GM18907 (cell line): Measurements from ENCODE around the gene CPPED1.

Experiments used
- ATAC-seq: cut with Tn5 transposase; IDR thresholded peaks from one replicate; pipeline ENCODE4 v1.9.1; 2021; ENCODE audit warnings: mild to moderate bottlenecking, moderate library complexity; ENCODE audit not compliant: unreplicated experiment

CPPED1 gene

DNA sequence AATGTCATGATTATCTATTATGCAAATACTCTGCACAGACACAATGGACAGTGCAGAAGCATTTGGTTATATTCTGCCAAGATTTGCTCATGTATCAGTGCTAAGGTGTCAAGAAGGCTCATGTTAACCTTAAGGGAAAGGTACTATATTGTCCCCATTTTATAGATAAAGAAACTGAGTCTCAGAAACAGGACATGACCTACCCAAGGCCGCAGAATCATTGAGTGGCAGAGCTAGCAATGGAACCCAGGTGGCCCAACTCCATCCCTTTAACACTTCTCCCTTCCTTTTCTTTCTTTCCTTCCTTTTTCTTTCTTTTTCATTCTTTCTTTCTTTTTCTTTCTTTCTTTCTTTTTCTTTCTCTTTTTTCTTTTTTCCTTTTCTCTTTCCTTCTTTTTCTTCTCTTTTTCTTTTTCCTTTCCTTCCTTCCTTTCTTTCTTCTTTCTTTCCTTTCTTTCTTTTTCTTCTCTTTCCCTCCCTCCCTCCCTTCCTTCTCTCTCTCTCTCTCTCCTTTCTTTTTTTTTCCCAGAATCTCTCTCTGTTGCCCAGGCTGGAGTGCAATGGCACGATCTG is 149.8 kb downstream of the CPPED1 start:
- ATAC-seq, result no peak

GRCh38 chr16:12652924-12653323 is 150.8 kb downstream of the CPPED1 start:
- ATAC-seq, result no peak

DNA sequence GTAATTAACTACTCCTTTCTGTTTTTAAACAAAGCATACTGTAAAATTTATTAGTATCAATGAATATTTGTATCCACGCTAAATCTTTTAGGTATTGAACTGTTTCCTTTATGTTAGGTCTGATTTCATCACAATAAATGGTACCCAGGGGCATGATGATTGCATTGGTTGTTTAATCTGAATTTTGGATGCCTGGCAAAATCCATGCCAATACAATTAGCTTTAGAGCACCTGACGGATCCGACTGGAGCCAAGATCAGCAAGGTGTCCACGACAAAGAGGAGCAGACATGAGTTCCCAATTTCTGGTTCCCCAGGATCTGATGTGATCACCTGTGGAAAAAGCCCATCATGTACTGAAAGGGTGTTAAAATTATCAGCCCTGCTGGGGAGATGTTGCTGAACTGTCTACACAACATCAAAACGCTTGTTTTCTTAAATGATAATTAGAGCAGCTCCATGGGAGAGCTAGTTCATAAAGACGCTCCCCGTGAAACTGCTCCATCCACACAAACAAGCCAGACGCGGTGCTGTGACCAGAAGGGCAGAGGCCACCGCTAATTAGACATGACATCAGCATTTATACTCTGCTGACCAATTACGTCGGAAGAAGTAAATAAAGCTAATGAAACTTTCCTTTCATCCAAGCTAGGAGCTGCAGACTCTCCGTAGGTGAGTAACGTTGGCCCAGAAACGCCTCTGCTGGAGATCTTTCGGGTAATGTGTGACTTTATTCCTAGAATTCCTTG is 151.7 kb downstream of the CPPED1 start:
- no peak for ATAC-seq

DNA sequence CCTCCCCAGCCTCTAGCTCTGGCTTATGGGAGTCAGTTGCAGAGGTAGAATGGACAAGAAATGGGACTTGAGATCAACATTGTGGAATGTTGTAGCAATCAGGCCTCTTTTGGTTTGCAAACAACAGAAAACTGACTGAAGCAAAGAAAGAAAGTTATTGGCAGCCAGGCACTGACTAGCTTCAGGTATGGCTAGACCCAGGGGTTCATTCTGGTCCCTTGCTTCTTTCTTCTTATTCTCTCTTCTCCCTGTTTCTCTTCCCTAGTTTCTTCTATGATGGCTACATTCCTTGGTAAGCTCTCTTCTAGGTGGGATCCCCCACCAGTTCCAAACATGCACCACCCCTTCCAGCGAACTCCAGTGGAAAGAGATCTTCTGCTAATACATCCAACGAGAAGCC is 154.3 kb downstream of the CPPED1 start:
- no peak for ATAC-seq

DNA sequence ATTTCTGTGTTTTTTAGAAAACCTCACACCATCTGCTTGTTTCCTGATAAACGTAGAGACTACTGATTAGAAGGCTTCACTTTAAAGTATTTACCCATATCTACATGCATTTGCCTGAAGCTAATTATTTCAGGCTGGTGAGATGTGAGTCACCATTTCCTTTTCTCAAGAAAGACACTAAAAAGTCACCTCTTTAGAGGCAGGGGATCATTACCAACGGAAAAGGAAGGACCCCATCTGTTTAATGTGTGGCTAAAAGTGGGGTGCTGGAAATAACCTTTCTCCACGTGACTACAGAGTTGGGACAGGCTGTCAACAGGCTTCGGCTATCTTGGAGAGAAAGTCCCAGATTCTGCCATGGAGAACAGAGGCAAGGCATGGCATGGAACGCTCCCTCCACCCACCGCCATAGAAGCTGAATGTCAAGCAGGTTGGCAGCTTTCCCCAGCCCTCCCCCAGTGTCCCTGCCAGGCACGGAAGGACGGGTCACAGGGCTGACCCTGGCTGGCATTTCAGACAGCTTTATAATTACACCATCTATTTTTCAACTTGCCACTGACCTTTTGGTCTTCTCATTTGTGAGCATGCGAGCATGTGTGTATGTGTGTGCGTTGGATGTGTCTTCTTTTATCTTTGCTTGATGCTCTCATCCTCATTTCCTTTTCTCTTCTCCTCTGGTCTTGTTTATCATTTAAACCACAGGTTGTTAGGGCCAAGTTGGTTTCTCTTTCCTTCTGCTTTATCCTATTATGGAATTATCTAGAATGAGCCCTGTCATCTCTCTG is 157.0 kb downstream of the CPPED1 start:
- peak; percentile 68 for ATAC-seq

GRCh38 chr16:12646098-12646489 is 157.6 kb downstream of the CPPED1 start:
- peak; percentile 9 for ATAC-seq

- ATAC-seq, result no peak
Measured at GRCh38 chr16:12643034-12643455, 160.6 kb downstream of the CPPED1 start.

DNA sequence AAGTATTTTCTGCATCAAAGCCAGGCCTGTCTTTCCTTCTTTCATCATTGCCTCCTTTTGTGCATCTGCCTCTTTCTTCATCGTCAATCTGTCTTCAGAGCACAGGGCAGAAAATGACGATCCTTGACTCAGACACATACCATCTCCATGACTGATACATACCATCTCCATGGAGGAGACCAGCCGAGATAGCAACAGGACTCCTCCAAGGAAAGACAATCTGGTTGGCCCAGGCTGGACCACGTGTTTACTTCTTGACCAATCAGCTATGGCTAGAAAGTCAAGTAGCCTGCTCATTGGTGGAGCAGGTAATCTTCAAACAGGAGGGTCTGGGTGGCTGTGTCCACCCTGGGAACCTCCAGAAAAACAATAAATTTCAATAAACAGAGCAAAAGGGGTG is 164.6 kb downstream of the CPPED1 start:
- no peak for ATAC-seq

GRCh38 chr16:12637002-12637401 is 166.7 kb downstream of the CPPED1 start:
- no peak for ATAC-seq

GRCh38 chr16:12629271-12629670 is 174.4 kb downstream of the CPPED1 start:
- no peak for ATAC-seq

- ATAC-seq, result no peak
Measured at GRCh38 chr16:12628536-12628935, 175.2 kb downstream of the CPPED1 start.

- ATAC-seq, result no peak
Measured at GRCh38 chr16:12627394-12627793, 176.3 kb downstream of the CPPED1 start.

DNA sequence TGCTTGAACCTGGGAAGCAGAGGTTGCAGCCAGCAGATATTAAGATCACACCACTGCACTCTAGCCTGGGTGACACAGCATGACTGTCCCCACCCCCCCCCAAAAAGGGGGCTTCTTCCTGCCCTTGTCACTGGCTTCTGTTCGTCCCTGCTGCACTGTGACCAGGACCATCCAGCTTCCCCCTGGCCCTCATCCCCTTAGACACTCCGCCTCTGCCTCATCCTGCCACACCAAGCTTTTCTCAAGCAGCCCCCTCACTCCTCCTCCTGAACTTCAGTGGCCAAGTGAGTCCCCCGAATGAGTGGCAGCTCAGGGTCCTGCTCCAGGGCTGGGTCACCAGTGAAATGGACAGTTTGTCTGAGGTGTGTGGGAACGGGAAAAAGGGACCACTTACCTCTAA is 177.3 kb downstream of the CPPED1 start:
- no peak for ATAC-seq

- no peak for ATAC-seq
Measured at GRCh38 chr16:12625716-12626115, 178.0 kb downstream of the CPPED1 start.

GRCh38 chr16:12625068-12625467 is 178.6 kb downstream of the CPPED1 start:
- no peak for ATAC-seq

GRCh38 chr16:12620150-12620549 is 183.5 kb downstream of the CPPED1 start:
- ATAC-seq, result no peak

- ATAC-seq, result no peak
Measured at GRCh38 chr16:12618515-12618914, 185.2 kb downstream of the CPPED1 start.

DNA sequence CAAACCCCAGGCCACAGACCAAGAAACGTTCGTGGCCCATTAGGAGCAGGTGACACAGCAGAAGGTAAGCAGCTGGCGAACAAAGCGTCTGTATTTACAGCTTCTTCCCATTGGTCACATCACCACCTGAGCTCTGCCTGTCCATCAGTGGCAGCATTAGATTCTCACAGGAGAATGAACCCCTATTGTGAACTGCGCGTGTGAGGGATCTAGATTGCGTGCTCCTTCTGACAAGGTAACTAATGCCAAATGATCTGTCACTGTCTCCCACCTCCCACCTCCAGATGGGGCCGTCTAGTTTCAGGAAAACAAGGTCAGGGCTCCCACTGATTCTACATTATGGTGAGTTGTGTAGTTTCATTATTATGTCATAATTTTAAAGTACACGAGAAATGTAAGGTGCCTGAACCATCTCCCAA is 186.3 kb downstream of the CPPED1 start:
- ATAC-seq, result no peak

- no peak for ATAC-seq
Measured at GRCh38 chr16:12614662-12615278, 188.9 kb downstream of the CPPED1 start.

- no peak for ATAC-seq
Measured at GRCh38 chr16:12613992-12614661, 189.6 kb downstream of the CPPED1 start.
